Endothelial cell of umbilical vein (primary cell): ENCODE results near the gene CASK.

Source experiments
- CTCF ChIP-seq, 2 donors: IDR thresholded peaks; 1 replicate in 1 of 2; 2 replicates in 1 of 2; pipeline ENCODE4 v1.5.1; 2011; ENCODE audit warnings: low read length in 2 of 2, mild to moderate bottlenecking in 2 of 2, moderate library complexity in 2 of 2, control low read depth in 1 of 2, inconsistent platforms in 1 of 2, low read depth in 1 of 2; ENCODE audit not compliant: insufficient read depth in 1 of 2; ENCODE audit errors: extremely low read depth in 1 of 2
- MAX ChIP-seq: IDR thresholded peaks from 2 replicates; pipeline ENCODE4 v1.6.1; 2011; ENCODE audit not compliant: insufficient read depth, insufficient read length
- POLR2A ChIP-seq: IDR thresholded peaks from 2 replicates; pipeline ENCODE4 v1.6.1; 2012; ENCODE audit warnings: low read depth, mild to moderate bottlenecking, control low read depth, low read length
- POLR2AphosphoS5 ChIP-seq: IDR thresholded peaks from 2 replicates; pipeline ENCODE4 v1.6.1; 2012; ENCODE audit warnings: low read depth, mild to moderate bottlenecking, control low read depth, low read length, moderate library complexity; ENCODE audit not compliant: insufficient read depth

DNA sequence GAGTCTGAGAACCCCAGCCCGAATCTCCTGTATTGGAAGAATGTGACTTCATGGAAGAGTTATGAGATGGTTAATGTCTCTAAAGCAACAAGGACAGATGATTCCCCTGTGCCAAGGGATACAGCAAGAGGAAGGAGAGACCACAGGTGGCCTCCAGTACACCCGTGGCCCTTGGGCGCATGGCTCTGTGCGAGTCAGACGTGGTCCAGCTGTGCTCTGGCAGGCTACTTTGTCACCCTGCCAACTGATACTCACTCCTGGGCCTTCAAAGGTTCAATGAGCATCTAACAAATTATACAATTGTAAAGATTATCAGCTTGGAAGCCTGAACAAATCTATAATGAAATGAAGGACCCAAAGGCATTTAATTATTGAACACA lies 404.5 kb downstream of the CASK start:
- TF ChIP-seq CTCF (IDR thresholded peaks at IDR 0.05; ENCODE audit: extremely low read depth in 1 of 2, insufficient read depth in 1 of 2, low read depth in 1 of 2, low read length in 2 of 2) (no peak), MAX (no peak), POLR2AphosphoS5 (no peak), POLR2A (no peak)
